GM23338 (cell line): Measurements from ENCODE around the gene TNFAIP8L3.

Experiments used
- CTCF ChIP-seq, 2 experiments: fragments of 200-600 bp in 1 of 2; sonication (generic) in 1 of 2; conservative IDR thresholded peaks; 2 replicates each; pipeline versions ENCODE4 v1.5.1 to v1.6.1; 2016 to 2017; ENCODE audit warnings: antibody characterized with exemption in 2 of 2, low read depth in 2 of 2, mild to moderate bottlenecking in 2 of 2, moderate library complexity in 1 of 2
- EZH2 ChIP-seq: fragments of 200-600 bp; sonication (generic); IDR thresholded peaks from one replicate; pipeline ENCODE4 v1.8.0; 2017; ENCODE audit warnings: antibody characterized with exemption, mild to moderate bottlenecking, low read depth; ENCODE audit not compliant: unreplicated experiment
- POLR2AphosphoS5 ChIP-seq: IDR thresholded peaks from 2 replicates; pipeline ENCODE4 v1.6.1; 2016; ENCODE audit warnings: antibody characterized with exemption, low read depth
- REST ChIP-seq: IDR thresholded peaks from one replicate; pipeline ENCODE4 v1.6.1; 2018; ENCODE audit warnings: antibody characterized with exemption; ENCODE audit not compliant: unreplicated experiment
- TF ChIP-seq, protein P1 (sequence below): IDR thresholded peaks from 2 replicates; pipeline ENCODE4 v1.6.1; 2016; ENCODE audit warnings: antibody characterized with exemption

- TF ChIP-seq REST (no peak), CTCF (conservative IDR thresholded peaks at IDR 0.05; ENCODE audit: low read depth in 2 of 2) (no peak), EZH2 (no peak), POLR2AphosphoS5 (no peak)
- TF ChIP-seq, protein P1, sequence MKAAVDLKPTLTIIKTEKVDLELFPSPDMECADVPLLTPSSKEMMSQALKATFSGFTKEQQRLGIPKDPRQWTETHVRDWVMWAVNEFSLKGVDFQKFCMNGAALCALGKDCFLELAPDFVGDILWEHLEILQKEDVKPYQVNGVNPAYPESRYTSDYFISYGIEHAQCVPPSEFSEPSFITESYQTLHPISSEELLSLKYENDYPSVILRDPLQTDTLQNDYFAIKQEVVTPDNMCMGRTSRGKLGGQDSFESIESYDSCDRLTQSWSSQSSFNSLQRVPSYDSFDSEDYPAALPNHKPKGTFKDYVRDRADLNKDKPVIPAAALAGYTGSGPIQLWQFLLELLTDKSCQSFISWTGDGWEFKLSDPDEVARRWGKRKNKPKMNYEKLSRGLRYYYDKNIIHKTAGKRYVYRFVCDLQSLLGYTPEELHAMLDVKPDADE = no peak
These were observed 35.6 kb upstream of the TNFAIP8L3 start for GRCh38 chr15:51130344-51130743.
